T-helper 9 cell (primary cell): ENCODE results near the gene ZBED1.

Source experiments
- DNase-seq: peaks from one replicate; pipeline ENCODE4 v3.0.0-alpha.2; 2020

Gene ZBED1

GRCh38 chrX:2451501-2452316 is 49.1 kb downstream of the ZBED1 start:
- DNase-seq: no peak

DNA sequence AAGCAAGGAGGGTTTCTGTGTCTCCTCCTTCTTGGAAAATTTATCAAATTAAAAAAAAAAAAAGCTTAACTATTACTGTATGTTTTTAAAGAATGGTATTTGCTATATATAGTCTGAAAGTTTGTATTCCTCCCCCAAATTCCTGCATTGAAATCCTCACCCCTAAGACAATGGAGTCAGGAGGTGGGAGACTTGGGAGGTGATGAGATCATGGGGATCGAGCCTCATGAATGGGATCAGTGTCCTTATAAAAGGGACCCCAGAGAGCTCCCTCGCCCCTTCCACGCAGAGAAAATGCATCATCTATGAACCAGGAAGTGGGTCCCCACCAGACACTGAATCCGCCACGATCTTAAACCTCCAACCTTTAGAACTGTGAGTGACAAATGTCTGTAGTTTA is 50.1 kb downstream of the ZBED1 start:
- no peak for DNase-seq

DNA sequence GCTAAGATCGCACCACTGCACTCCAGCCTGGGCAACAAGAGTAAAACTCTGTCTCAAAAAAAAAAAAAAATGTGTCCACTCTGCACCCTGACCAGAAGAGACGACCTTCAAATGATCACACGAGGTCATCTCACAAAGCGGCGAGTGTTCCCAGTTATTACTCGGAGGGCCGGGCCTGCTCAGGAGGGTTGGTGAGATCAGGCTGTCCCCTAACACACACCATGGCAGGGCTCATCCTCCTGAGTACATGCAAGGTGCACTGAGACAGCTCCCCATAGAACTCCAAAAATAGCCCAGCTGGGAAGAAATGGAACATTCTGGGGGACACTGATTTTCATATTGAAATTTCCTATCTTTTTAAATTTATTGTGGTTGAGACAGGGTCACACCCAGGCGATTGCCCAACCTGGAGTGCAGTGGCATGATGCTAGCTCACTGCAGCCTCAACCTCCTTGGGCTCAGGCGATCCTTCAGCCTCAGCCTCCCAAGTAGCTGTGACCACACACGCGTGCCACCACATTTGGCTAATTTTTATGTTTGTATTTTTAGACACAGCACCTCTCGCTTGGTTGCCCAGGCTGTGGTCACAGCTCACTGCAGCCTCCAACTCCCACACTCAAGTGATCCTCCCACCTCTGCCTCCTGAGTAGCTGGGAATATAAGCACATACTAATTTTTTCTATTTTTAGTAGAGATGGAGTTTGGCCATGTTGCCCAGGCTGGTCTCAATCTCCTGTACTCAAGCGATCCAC is 51.5 kb downstream of the ZBED1 start:
- DNase-seq: no peak

GRCh38 chrX:2447484-2447883 is 53.3 kb downstream of the ZBED1 start:
- no peak for DNase-seq

- no peak for DNase-seq
Measured at GRCh38 chrX:2446815-2447214, 54.0 kb downstream of the ZBED1 start.

GRCh38 chrX:2445662-2446623 is 54.8 kb downstream of the ZBED1 start:
- DNase-seq: no peak

DNA sequence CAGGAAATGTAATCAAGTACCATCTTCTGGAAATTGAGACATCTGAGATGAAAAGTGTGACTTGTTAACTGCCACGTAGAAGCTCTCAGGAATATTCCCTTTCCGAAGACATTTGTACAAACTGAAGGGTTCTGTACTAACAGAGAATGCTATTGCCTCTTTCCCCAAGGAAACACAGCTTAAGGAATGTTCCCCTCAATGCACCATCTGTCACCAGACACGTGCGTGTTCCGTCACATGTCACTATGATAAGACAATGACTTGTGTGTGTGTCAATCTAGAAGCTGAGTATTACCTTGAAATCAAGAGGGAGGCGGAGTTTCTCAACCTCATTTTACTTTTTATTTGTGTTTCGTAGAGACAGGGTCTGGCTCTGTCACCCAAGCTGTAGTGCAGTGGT is 58.1 kb downstream of the ZBED1 start:
- no peak for DNase-seq

DNA sequence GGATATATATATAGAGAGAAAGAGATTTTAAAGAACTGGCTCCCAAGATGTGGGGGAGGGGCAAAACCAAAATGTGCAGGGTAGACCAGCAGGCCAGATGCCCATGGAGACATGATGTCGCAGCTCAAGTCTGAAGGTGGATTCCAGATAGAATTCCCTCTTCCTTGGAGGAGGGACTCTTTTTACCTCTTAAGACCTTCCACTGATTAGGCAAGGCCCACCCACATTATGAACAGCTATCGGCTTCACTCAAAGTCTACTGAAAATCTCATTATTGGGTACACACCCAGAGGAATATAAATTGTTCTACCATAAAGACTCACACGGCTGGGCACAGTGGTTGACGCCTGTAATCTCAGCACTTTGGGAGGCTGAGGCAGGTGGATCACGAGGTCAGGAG is 59.3 kb downstream of the ZBED1 start:
- no peak for DNase-seq

DNA sequence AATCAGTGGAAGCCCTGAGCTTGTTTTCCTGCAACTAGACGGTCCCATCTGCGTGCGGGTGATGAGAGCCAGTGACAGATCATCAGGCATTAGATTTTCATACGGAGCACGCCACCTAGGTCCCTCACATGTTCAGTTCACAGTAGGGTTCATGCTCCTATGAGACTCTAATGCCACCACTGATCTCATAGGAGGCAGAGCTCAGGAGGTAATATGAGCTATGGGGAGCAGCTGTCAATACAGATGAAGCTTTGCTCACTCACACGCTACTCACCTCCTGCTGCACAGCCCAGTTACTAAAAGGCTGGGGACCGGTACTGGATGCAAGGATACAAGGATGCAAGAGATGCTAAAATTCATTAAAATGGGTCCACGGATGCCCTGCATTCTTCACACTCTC is 61.2 kb downstream of the ZBED1 start:
- no peak for DNase-seq
